GM21786 (cell line): ENCODE results near the gene BBX.
"Not testable (repeated sequence)": the region's sequence is repeated elsewhere in the genome, so short reads cannot be mapped to it uniquely, and the experiment has no call there.

Experiments used
- ATAC-seq: cut with Tn5 transposase; IDR thresholded peaks from one replicate; pipeline ENCODE4 v1.9.1; 2021; ENCODE audit not compliant: unreplicated experiment

Gene BBX

GRCh38 chr3:107681396-107681795 is 158.6 kb downstream of the BBX start:
- ATAC-seq: no peak

- ATAC-seq: no peak
Observed at GRCh38 chr3:107682580-107682979, 159.8 kb downstream of the BBX start.

GRCh38 chr3:107683447-107683846 is 160.7 kb downstream of the BBX start:
- no peak for ATAC-seq

GRCh38 chr3:107684431-107684925 is 161.7 kb downstream of the BBX start:
- no peak for ATAC-seq

- no peak for ATAC-seq
Observed at GRCh38 chr3:107685383-107685782, 162.6 kb downstream of the BBX start.

- ATAC-seq: no peak
Observed at GRCh38 chr3:107687056-107687581, 164.4 kb downstream of the BBX start.

GRCh38 chr3:107689355-107689754 is 166.6 kb downstream of the BBX start:
- ATAC-seq: no peak

- peak; percentile 58 for ATAC-seq
Observed at GRCh38 chr3:107690522-107691138, 167.9 kb downstream of the BBX start.

- not testable (repeated sequence) for ATAC-seq
Observed at GRCh38 chr3:107691984-107692383, 169.2 kb downstream of the BBX start.

GRCh38 chr3:107697348-107697747 is 174.6 kb downstream of the BBX start:
- not testable (repeated sequence) for ATAC-seq

GRCh38 chr3:107697855-107698254 is 175.1 kb downstream of the BBX start:
- not testable (repeated sequence) for ATAC-seq

- no peak for ATAC-seq
Observed at GRCh38 chr3:107699682-107700081, 176.9 kb downstream of the BBX start.

GRCh38 chr3:107701299-107701698 is 178.5 kb downstream of the BBX start:
- ATAC-seq: no peak

GRCh38 chr3:107704477-107704876 is 181.7 kb downstream of the BBX start:
- no peak for ATAC-seq

GRCh38 chr3:107705046-107705445 is 182.3 kb downstream of the BBX start:
- no peak for ATAC-seq

- no peak for ATAC-seq
Observed at GRCh38 chr3:107710851-107711250, 188.1 kb downstream of the BBX start.

GRCh38 chr3:107716734-107717133 is 194.0 kb downstream of the BBX start:
- ATAC-seq: no peak

GRCh38 chr3:107718547-107718946 is 195.8 kb downstream of the BBX start:
- ATAC-seq: no peak

GRCh38 chr3:107727102-107727501 is 204.3 kb downstream of the BBX start:
- no peak for ATAC-seq

- ATAC-seq: no peak
Observed at GRCh38 chr3:107729686-107730085, 206.9 kb downstream of the BBX start.

GRCh38 chr3:107734317-107734716 is 211.6 kb downstream of the BBX start:
- ATAC-seq: no peak

- no peak for ATAC-seq
Observed at GRCh38 chr3:107737914-107738313, 215.2 kb downstream of the BBX start.
